Adipose tissue (tissue), 3 donors: ENCODE data around the gene MAIP1. TPM values are rescaled to one million over a fixed set of nuclear protein-coding genes. Genes with fewer than 3 reads are reported as not detected.

Source experiments
- polyA plus RNA-seq, 3 donors: library from polyadenylated mRNA; stranded (reverse); fragments of 200-250 nt; gene quantifications; one replicate each; pipeline ENCODE4 v1.2.3, GENCODE V29; 2013
- donor health status: healthy with polysubstance abuse.
- donor health status: Bipolar disorder and iron deficiency.
- donor health status: healthy.

MAIP1 gene
- polyA plus RNA-seq, 3 donors = 10.1 to 18.7 (median 10.8) TPM

Other genes starting within 250 kb of the MAIP1 start
- 1 to 10 TPM in 2 of 3 donors, under 1 TPM in 1; 0.90 to 3.4 (median 1.4) TPM for gene FTCDNL1, start 104.4 kb upstream of the MAIP1 start, polyA plus RNA-seq
- 1 to 10 TPM; 4.4 to 7.2 (median 6.4) TPM for gene C2orf69, start 44.3 kb upstream of the MAIP1 start, polyA plus RNA-seq
- gene TYW5, start 91 bp upstream of the MAIP1 start, polyA plus RNA-seq = 1 to 10 TPM; 2.0 to 3.0 (median 2.7) TPM